KMS-11 (cell line): ENCODE data around the gene DHX34.

Experiments used
- H2AFZ ChIP-seq: fragments of 200-600 bp; sonication (generic); 2 replicates; pipeline ENCODE4 v1.6.1; 2016; ENCODE audit warnings: antibody characterized with exemption, mixed run types, low read depth
- H3K27ac ChIP-seq: fragments of 200-600 bp; sonication (generic); 2 replicates; pipeline ENCODE4 v1.6.1; 2016; ENCODE audit warnings: mild to moderate bottlenecking, mixed run types
- H3K27me3 ChIP-seq: fragments of 200-600 bp; sonication (generic); 2 replicates; pipeline ENCODE4 v1.6.1; 2017; ENCODE audit warnings: mild to moderate bottlenecking, low read depth, mixed run types, moderate library complexity; ENCODE audit not compliant: insufficient read depth
- H3K36me3 ChIP-seq: fragments of 200-600 bp; sonication (generic); 2 replicates; pipeline ENCODE4 v1.6.1; 2017; ENCODE audit warnings: mild to moderate bottlenecking, mixed run types; ENCODE audit not compliant: insufficient read depth
- H3K4me1 ChIP-seq: fragments of 200-600 bp; sonication (generic); 2 replicates; pipeline ENCODE4 v1.6.1; 2016; ENCODE audit warnings: mild to moderate bottlenecking, low read depth, mixed run types; ENCODE audit not compliant: poor library complexity, severe bottlenecking
- H3K4me2 ChIP-seq: fragments of 200-600 bp; sonication (generic); 2 replicates; pipeline ENCODE4 v1.7.0; 2016; ENCODE audit warnings: mild to moderate bottlenecking, mixed run types
- H3K4me3 ChIP-seq: fragments of 200-600 bp; sonication (generic); IDR thresholded peaks from 2 replicates; pipeline ENCODE4 v1.6.1; 2017; ENCODE audit warnings: low read depth, low read length, mixed read lengths; ENCODE audit not compliant: insufficient read depth
- H3K79me2 ChIP-seq: fragments of 200-600 bp; sonication (generic); 2 replicates; pipeline ENCODE4 v1.6.1; 2016; ENCODE audit warnings: low read depth, mixed run types; ENCODE audit not compliant: insufficient read depth
- H3K9ac ChIP-seq: fragments of 200-600 bp; sonication (generic); 2 replicates; pipeline ENCODE4 v1.6.1; 2016; ENCODE audit warnings: mild to moderate bottlenecking, mixed run types
- H4K20me1 ChIP-seq: fragments of 200-600 bp; sonication (generic); 2 replicates; pipeline ENCODE4 v1.6.1; 2016; ENCODE audit warnings: mild to moderate bottlenecking, mixed run types; ENCODE audit not compliant: insufficient read depth
- TF ChIP-seq, protein P1 (sequence below): fragments of 200-600 bp; sonication (generic); conservative IDR thresholded peaks from 2 replicates; pipeline ENCODE4 v1.6.1; 2017; ENCODE audit warnings: low read depth, mild to moderate bottlenecking, antibody characterized with exemption, low read length, moderate library complexity, mixed read lengths

Gene DHX34

DNA sequence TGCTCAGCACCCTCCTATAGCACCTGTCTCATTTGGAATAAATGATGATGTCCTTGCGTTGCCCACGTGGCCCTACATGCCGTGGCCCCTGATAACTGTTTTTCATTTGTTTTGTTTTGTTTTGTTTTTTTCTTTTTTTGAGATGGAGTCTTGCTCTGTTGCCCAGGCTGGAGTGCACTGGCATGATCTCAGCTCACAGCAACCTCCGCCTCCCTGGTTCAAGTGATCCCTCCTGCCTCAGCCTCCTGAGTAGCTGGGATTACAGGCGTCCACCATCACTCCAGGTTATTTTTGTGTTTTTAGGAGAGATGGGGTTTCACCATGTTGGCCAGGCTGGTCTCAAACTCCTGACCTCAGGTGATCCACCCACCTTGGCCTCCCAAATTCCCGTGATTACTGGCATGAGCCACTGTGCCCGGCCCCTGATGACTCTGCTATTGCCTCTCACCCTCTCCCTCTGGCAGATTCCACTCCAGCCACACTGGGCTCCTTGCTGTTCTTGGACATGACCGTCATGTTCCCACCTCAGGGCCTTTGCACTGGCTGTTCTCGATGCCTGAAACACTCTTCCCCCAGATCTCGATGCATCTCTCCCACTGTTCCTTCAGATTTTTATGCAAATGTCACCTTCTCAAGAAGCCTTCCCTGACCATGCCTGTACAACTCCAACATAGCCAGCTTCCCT is 9.8 kb upstream of the DHX34 start:
- Histone ChIP-seq H3K4me1 (no peaks in the 10 kb centered on the region), H3K27me3 (peaks cover 12% of the 10 kb centered on the region; the same call in 1 of the 2 replicates), H4K20me1 (no peaks in the 10 kb centered on the region), H3K79me2 (no peaks in the 10 kb centered on the region), H3K4me2 (no peak overlapping the region), H2AFZ (no peak overlapping the region), H3K27ac (no peak overlapping the region), H3K4me3 (no peak overlapping the region), H3K36me3 (no peaks in the 10 kb centered on the region), H3K9ac (no peak overlapping the region)
- TF ChIP-seq, protein P1, sequence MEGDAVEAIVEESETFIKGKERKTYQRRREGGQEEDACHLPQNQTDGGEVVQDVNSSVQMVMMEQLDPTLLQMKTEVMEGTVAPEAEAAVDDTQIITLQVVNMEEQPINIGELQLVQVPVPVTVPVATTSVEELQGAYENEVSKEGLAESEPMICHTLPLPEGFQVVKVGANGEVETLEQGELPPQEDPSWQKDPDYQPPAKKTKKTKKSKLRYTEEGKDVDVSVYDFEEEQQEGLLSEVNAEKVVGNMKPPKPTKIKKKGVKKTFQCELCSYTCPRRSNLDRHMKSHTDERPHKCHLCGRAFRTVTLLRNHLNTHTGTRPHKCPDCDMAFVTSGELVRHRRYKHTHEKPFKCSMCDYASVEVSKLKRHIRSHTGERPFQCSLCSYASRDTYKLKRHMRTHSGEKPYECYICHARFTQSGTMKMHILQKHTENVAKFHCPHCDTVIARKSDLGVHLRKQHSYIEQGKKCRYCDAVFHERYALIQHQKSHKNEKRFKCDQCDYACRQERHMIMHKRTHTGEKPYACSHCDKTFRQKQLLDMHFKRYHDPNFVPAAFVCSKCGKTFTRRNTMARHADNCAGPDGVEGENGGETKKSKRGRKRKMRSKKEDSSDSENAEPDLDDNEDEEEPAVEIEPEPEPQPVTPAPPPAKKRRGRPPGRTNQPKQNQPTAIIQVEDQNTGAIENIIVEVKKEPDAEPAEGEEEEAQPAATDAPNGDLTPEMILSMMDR: no peak

DNA sequence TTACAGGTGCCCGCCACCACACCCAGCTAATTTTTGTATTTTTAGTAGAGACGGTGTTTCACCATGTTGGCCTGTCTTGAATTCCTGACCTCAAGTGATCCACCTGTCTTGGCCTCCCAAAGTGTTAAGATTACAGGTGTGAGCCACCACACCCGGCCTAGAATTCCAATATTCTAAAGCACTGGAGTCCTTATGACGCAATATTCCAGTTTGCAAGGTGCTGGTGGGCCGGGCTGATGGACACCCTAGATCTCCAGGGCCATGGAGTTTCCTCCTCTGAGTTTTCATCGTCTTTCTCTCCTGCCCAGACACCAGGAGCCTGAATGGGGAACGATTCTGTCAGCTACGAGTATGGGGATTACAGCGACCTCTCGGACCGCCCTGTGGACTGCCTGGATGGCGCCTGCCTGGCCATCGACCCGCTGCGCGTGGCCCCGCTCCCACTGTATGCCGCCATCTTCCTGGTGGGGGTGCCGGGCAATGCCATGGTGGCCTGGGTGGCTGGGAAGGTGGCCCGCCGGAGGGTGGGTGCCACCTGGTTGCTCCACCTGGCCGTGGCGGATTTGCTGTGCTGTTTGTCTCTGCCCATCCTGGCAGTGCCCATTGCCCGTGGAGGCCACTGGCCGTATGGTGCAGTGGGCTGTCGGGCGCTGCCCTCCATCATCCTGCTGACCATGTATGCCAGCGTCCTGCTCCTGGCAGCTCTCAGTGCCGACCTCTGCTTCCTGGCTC is 8.5 kb upstream of the DHX34 start:
- no peaks in the 10 kb centered on the region for H3K79me2 ChIP-seq
- no peak overlapping the region for H3K27ac ChIP-seq
- no peaks in the 10 kb centered on the region for H3K36me3 ChIP-seq
- no peak overlapping the region for H3K4me2 ChIP-seq
- no peaks in the 10 kb centered on the region for H4K20me1 ChIP-seq
- no peak overlapping the region for H3K4me3 ChIP-seq
- TF ChIP-seq, protein P1: no peak
- peaks cover 11% of the 10 kb centered on the region; the same call in 1 of the 2 replicates for H3K27me3 ChIP-seq
- no peak overlapping the region for H2AFZ ChIP-seq
- no peak overlapping the region for H3K9ac ChIP-seq
- no peaks in the 10 kb centered on the region for H3K4me1 ChIP-seq

DNA sequence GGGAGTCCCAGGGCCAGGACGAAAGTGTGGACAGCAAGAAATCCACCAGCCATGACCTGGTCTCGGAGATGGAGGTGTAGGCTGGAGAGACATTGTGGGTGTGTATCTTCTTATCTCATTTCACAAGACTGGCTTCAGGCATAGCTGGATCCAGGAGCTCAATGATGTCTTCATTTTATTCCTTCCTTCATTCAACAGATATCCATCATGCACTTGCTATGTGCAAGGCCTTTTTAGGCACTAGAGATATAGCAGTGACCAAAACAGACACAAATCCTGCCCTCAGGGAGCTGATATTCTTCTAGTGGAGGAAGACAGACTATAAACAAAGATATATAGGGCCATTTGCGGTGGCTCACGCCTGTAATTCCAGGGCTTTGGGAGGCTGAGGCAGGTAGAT is 7.4 kb upstream of the DHX34 start:
- H3K36me3 ChIP-seq: no peaks in the 10 kb centered on the region
- no peak overlapping the region for H3K27ac ChIP-seq
- H3K4me2 ChIP-seq: no peak overlapping the region
- H3K27me3 ChIP-seq: peaks cover 13% of the 10 kb centered on the region; the same call in 1 of the 2 replicates
- H2AFZ ChIP-seq: no peak overlapping the region
- H3K79me2 ChIP-seq: no peaks in the 10 kb centered on the region
- no peak overlapping the region for H3K4me3 ChIP-seq
- no peaks in the 10 kb centered on the region for H3K4me1 ChIP-seq
- TF ChIP-seq, protein P1: no peak
- H4K20me1 ChIP-seq: no peaks in the 10 kb centered on the region
- no peak overlapping the region for H3K9ac ChIP-seq

DNA sequence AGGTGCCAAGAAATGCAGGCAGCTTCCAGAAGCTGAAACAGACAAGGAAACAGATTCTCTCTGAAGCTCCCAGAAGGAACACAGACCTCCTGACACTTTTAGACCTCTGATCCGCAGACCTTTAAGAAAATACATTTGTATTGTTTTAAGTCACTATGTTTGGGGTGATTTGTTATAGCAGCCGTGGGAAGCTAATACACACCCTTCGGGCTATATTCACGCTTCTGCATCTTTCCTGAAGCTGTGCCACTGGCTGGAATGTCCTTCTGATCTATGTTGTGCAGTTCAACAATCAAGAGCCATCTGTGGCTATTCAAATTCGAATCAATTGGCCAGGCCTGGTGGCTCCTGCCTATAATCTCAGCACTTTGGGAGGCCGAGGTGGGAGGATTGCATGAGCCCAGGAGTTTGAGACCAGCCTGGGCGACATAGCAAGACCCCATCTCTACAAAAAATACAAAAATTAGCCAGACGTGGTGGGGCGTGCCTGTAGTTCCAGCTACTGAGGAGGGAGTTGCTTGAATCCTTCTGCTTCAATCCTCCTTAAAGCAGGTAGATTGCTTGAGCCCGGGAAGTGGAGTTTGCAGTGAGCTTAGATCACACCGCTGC is 5.8 kb upstream of the DHX34 start:
- Histone ChIP-seq H3K4me3 (no peak overlapping the region), H3K79me2 (no peaks in the 10 kb centered on the region), H3K27me3 (peaks cover 15% of the 10 kb centered on the region; the same call in 1 of the 2 replicates), H3K4me1 (peaks cover 1% of the 10 kb centered on the region), H3K36me3 (no peaks in the 10 kb centered on the region), H3K9ac (no peak overlapping the region), H2AFZ (no peak overlapping the region), H3K4me2 (no peak overlapping the region), H4K20me1 (no peaks in the 10 kb centered on the region), H3K27ac (no peak overlapping the region)
- TF ChIP-seq, protein P1: no peak
